DMS114 treated with DMSO at 0.1 percent for 48 hours (cell line): ENCODE measurements around the gene YIF1B.

Experiments used
- DNase-seq: peaks from one replicate; lab custom pipeline; 2025; ENCODE audit not compliant: unreplicated experiment; lab: John Stamatoyannopoulos, UW

YIF1B gene

GRCh38 chr19:38306236-38306635 lies 9.5 kb downstream of the YIF1B start:
- no peak for DNase-seq

- no peak for DNase-seq
These were observed 10.8 kb downstream of the YIF1B start for GRCh38 chr19:38304866-38305429.

GRCh38 chr19:38304352-38304865 lies 11.3 kb downstream of the YIF1B start:
- DNase-seq = no peak

- no peak for DNase-seq
These were observed 12.0 kb downstream of the YIF1B start, which contains the start of gene C19orf33 for GRCh38 chr19:38303517-38304351. C19orf33 (plus strand) TSS chr19:38304251; CDS start chr19:38304262, 11 bp downstream.

GRCh38 chr19:38298821-38299680 lies 16.7 kb downstream of the YIF1B start:
- no peak for DNase-seq

GRCh38 chr19:38294090-38294489 lies 21.7 kb downstream of the YIF1B start:
- no peak for DNase-seq

GRCh38 chr19:38293281-38293680 lies 22.5 kb downstream of the YIF1B start:
- DNase-seq = no peak

GRCh38 chr19:38291855-38292254 lies 23.9 kb downstream of the YIF1B start:
- no peak for DNase-seq

GRCh38 chr19:38290631-38291147 lies 25.1 kb downstream of the YIF1B start:
- DNase-seq = no peak

- no peak for DNase-seq
These were observed 25.8 kb downstream of the YIF1B start for GRCh38 chr19:38289955-38290354.

GRCh38 chr19:38288123-38288855 lies 27.5 kb downstream of the YIF1B start:
- no peak for DNase-seq

- DNase-seq = no peak
These were observed 28.1 kb downstream of the YIF1B start for GRCh38 chr19:38287604-38288003.

GRCh38 chr19:38285567-38285966 lies 30.2 kb downstream of the YIF1B start:
- DNase-seq = no peak

GRCh38 chr19:38284422-38284821 lies 31.3 kb downstream of the YIF1B start:
- DNase-seq = no peak

- no peak for DNase-seq
These were observed 32.5 kb downstream of the YIF1B start for GRCh38 chr19:38283271-38283670.

- no peak for DNase-seq
These were observed 33.8 kb downstream of the YIF1B start for GRCh38 chr19:38281811-38282566.

GRCh38 chr19:38280030-38280921 lies 35.5 kb downstream of the YIF1B start:
- no peak for DNase-seq

GRCh38 chr19:38278751-38279150 lies 37.0 kb downstream of the YIF1B start:
- no peak for DNase-seq
